ENCODE results near the gene TK1.
"Not testable (repeated sequence)": the region's sequence is repeated elsewhere in the genome, so short reads cannot be mapped to it uniquely, and the experiment has no call there.

Gene TK1

GRCh38 chr17:78147315-78147998 lies 39.4 kb downstream of the TK1 start:
- DNase-seq = no peak

- DNase-seq = no peak
Measured at GRCh38 chr17:78146881-78147280, 40.0 kb downstream of the TK1 start.

- no peak for DNase-seq
Measured at GRCh38 chr17:78146471-78146869, 40.4 kb downstream of the TK1 start.

DNA sequence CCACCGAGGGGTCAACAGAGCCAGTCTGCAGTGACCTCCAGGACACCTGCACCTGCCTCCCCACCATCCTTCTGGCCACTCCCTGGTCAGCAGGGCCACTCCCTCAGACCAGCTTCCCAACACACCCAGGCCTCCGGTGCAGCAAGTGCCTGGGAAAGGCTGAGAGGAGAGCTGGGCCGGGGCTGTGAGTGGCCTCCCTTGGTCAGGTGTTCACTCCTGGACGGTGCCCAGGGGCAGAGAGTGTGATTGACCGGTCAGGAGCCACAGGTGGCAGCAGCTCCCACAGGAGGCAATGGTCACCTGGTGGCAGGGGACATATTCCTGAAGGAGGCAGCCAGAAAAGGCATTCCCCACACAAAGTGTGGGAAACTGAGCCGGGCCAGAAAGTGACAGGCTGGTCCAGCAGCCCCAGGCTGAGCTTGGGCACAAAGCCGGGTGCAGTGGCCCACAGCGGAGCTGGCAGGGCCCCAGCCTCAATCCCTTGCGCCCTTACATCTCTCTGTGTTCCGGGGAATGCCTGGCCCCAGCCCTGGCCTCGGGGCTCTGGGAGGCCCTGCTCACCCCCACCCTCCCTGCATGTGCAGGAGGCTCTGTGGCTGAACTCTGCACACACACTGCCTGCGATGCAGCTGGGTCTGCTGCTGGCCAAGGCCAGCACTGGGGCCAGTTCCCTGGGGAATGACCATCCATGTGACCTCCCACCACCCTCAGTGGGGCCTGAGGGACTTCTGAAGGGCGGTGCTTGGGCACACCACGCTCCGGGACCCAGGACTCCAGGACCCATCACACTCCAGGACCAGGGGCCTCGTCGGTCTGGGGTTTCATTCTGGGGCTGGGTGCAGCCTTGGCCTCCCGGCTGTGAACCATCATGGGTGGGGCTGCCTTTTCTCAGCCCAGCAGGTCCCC lies 41.9 kb downstream of the TK1 start:
- no peak for DNase-seq

DNA sequence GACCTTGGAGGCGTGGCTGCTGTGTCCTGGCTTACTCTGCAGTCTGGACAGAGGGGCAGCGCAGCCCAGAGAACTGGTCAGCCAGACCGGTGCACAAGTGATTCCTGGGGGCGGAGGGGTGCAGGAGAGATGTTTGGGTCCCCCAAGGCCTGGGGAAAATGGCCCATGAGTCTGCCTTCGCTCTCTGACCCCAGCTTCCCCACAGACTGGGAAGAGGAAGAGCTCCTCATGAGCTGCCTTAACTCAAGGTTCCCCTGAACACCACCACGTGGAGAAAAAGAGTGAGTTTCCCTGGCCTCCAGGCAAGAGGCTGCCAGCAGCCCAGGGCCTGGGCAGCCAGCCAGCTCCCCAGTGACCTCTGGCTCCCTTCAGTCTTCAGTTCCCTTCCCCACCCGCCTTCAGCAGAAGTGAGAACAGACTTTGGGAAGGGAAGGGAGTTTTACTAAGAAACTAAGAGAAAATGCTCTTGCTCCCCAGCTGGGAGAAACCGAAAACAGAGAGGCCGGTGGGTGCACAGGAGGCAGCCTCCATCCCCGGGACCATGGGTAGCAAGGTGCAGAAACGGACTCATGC lies 42.6 kb downstream of the TK1 start:
- no peak for DNase-seq

- DNase-seq = no peak
Measured at GRCh38 chr17:78143214-78144146, 43.4 kb downstream of the TK1 start.

DNA sequence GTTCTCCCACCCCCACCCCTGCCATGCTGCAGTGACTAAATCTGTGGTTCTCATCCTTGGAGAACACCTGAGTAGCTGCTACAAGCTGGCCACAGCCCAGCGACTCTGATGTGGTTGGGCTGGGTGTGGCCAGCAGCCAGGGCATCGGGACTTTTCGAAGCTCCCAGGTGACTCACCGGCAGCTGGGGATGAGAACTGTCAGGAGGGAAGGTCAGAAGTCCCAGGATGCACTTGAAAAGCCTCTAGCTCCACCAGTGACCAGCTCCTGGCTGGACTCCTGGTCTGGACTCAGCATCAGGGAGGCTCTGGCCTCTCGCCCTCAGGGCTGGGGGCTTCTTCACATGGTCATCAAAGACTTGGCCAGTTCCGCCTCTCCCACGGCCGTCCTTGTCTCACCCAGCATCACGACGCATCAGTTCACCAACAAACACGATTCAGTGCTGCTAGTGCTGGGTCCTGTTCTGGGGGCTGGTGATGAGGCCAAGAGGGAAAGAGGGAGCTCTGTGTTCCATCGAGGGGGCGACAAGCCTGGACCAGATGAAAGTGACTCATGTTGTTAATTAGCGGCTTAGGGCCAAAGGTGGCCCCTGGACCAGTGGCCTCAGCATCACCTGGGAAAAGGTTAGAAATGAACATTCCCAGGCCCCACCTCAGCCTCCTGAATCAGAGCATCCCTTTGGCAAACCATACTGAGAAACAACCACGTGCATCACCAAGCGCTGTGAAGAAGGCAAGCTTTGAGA lies 44.6 kb downstream of the TK1 start:
- DNase-seq = no peak

DNA sequence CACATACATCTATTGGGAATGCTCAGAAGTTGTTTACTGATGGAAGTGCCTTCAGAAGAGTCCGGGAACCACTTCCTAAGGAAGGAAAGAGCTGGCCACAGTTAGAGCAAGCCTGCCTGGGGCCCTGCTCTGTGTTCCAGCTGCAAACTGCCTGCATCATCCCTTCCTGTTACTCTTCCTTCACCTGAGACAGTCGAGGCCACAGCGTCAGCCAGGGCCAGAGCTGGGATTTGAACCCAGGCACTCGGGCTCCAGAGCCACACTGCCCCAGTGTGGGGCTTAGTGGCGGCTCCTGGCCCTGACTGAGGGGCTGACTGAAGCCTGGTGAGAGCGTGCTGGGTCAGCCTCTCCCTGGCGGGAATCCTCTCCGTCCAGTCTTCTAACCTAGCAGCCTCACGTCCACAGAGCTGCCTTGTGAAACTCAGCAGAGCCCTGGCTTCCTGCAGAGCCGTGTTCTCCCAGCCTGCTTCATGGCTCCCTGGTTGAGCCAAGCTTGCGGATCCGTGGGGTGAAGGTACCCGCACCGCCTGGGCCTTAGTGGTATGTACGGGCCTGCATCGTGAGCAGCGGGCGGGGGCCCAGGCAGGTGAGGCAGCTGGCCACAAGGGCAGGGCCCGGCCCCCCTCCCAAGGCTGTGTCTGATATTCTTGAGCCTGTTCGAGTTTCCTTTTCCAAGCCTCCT lies 45.3 kb downstream of the TK1 start:
- no peak for DNase-seq

- peak; percentile 87 for DNase-seq
Measured at GRCh38 chr17:78140169-78141051, 46.4 kb downstream of the TK1 start.

DNA sequence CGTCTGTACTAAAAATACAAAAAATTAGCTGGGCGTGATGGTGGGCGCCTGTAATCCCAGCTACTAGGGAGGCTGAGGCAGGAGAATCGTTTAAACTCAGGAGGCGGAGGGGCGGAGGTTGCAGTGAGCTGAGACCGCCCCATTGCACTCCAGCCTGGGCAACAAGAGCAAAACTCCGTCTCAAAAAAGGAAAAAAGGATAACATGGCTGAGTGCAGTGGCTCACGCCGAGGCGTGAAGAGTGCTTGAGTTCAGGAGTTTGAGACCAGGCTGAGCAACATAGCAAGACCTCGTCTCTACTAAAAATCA lies 47.0 kb downstream of the TK1 start:
- not testable (repeated sequence) for DNase-seq

DNA sequence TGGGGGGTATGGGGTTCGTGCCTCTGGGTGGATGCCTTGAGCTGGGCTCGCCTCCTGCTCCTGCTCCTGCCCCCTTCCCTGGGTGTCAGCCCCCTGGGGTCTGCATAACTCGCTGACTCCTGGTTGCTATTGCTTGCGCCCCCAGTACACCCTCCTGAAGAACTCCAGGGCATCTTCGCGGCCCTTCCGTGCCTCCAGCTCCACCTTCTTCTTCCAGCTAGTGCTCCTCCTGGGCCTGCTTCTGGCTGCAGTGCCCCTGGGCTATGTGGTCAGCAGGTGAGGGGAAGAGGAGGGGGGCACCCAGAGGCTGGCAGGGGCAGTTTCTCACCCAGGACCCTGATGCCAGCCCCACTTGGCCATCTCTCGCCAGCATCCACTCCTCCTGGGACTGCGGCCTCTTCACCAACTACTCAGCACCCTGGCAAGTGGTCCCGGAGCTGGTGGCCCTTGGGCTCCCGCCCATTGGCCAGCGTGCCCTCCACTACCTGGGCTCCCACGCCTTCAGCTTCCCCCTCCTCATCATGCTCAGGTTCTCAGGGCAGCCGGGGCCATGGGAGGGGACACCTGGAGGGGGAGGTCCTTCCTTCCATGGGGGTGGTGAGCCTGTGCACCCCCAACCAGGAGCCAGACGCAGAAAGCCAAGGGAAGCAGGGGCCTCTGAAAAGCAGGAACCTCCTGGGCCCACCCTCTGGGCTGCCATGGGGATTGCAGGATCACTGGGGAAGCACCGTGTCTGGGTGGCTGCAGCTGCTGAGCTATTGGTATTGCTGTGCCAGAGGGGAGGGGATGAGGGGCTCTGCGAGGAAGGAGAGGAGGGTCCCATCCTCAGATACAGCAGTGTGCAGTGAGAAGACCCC lies 48.4 kb downstream of the TK1 start:
- DNase-seq = no peak

GRCh38 chr17:78137392-78138203 lies 49.3 kb downstream of the TK1 start:
- peak; percentile 42 for DNase-seq

- DNase-seq = no peak
Measured at GRCh38 chr17:78135858-78136500, 50.9 kb downstream of the TK1 start.

DNA sequence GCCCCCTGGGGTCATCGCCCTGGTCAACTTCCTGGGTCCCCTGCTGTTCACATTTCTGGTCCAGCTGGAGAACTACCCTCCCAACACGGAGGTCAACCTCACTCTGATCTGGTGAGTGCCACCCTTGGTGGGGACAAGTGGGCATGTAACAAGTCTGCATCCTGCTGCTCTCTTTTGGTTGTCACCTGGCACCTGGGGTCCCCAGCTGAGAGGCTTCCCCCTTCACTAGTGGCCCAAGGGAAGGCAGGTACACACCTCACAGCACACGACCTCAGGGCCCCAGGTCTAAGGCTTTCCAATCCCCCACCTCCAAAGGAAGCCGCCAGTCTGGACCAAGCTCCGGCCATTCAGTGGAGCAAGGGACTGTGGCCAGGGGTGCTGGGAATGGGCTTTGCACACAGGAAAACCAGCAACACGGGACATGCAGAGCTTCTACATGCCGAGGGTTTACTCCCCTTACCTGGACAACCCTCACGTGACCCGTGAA lies 51.9 kb downstream of the TK1 start:
- DNase-seq = no peak

DNA sequence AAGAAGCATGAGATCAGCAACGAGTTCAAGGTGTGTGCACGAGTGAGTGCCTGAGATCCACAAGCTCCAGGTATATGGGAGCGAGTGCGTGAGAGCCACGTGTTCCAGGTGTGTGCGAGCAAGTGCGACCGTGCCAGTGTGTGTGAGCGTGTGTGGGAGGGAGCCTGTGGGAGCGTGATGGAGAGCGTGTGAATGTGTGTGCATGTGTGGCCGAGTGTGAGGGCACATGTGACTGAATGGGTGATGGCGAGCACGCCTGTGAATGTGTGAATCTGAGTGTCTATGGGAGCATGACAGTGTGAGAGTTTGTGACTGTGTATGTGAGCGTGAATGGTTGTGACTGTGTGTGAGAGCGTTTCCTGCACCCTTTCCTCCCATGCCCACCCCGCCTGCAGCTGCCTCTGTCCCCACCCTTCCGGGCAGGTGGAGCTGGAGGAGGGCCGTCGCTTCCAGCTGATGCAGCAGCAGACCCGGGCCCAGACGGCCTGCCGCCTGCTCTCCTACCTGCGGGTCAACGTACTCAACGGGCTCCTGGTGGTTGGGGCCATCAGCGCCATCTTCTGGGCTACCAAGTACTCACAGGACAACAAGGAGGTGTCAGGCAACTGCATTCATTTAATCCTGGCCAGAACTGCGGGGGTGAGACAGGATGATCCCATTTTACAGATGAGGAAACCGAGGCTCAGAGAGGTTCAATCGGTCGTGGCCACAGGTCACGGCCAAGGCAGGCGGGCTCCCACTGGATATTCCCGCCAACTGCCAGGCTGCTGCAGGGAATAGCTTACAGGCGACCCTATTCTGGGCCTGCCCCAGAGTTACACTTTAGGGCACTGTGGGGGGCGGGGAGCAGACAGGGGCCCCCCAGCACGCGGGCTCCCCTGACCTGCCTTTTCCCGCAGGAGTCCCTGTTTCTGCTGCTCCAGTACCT lies 52.6 kb downstream of the TK1 start:
- peak; percentile 78 for DNase-seq

DNA sequence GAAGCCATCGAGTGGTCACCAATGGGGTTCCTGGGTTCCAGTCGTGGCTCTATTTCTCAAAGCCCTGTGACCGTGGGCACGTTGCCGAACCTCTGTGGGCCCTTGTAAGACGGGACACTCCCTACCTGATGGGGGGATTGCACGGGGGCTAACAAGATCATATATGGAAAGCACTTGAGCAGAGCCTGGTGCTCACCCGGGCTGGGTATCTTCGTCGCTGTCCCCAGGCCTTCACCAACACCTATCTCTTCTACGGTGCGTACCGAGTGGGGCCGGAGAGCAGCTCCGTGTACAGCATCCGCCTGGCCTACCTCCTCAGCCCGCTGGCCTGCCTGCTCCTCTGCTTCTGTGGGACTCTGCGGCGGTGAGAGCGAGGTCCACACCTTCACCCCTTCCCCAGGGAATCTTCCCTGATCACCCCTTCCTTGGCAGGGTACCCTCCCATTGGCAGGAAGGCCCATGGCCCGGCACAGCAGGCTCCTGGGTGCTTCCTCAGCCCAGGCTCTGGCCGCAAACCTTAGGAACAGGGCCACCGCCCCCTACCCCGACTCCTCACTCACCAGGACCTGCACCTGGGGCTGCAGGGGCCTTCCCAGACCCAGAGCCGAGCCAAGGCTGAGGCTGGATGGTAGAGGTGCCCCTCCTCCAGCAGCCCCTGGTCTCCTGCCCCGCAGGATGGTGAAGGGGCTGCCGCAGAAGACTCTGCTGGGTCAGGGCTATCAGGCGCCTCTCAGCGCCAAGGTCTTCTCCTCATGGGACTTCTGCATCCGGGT lies 53.5 kb downstream of the TK1 start:
- DNase-seq = no peak

All from activated gamma-delta T cell treated with Interleukin-2 at 50 U/mL for 16 hours (primary cell).